ENCODE results near the gene MEF2A.

The MEF2A gene

GRCh38 chr15:99606646-99607045 is 40.9 kb downstream of the MEF2A start:
- no peak for DNase-seq (ENCODE audit: low read depth)

DNA sequence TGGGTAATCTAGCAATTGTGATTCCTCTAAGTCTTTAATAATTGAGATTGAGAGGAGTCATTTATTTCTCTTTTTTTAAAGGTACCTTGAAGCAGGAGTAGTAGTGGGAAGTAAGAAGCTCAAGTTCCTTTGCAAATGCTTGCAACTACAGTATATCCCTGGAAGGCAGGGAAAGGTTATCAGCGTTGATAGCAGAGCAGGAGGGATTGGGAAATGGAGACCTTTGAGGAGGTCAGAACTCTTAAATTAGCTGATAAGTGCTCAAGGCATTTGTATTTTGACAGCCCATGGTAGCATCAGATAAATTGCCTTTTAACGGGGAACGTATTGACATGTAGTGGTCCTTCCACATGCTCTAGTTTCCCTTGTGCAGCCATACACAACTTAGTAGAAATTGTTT is 47.7 kb downstream of the MEF2A start:
- no peak for DNase-seq (ENCODE audit: low read depth)

- DNase-seq (ENCODE audit: low read depth): no peak
Observed at GRCh38 chr15:99613887-99614647, 48.3 kb downstream of the MEF2A start.

- no peak for DNase-seq (ENCODE audit: low read depth)
Observed at GRCh38 chr15:99614749-99615288, 49.0 kb downstream of the MEF2A start.

DNA sequence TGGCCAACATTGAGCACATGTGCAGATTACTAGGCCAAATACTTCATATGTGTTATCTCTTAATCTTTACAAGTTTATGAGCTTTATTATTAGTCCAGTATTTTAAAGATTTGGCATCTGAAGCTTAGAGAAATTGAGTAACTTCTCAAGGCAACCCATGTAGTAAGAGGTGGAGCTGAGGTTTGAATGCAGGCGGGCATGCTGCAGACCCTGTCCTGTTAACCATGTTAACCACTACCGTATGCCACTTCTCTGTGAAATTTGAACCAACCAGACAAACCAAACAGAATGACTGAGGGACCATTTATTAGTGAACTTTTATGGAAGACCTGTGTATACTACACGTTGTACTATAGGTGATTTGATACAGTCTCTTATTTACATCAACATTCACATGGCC is 49.7 kb downstream of the MEF2A start:
- DNase-seq (ENCODE audit: low read depth): no peak

GRCh38 chr15:99616129-99616528 is 50.3 kb downstream of the MEF2A start:
- DNase-seq (ENCODE audit: low read depth): no peak

- DNase-seq (ENCODE audit: low read depth): no peak
Observed at GRCh38 chr15:99616773-99617342, 51.1 kb downstream of the MEF2A start.

- no peak for DNase-seq (ENCODE audit: low read depth)
Observed at GRCh38 chr15:99618941-99619411, 53.2 kb downstream of the MEF2A start.

DNA sequence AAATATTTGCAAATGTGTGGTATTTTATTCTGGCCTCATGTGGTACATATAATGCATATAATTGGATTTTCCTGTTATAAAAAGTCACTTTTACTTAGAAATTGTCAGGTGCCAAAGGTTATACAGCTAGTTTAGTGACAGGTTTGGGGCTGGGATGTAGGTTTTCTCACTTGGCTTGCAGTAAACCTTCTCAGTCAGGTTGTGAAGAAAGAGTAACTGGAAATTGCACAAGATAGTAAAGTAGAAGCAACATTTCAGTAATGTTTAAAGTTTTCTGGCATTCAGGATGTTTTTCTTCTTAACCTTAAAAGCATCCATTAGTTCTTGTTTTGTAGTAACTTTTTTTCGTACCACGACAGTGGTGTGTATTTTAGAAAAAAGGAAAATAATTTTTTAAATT is 53.9 kb downstream of the MEF2A start:
- DNase-seq (ENCODE audit: low read depth): no peak

GRCh38 chr15:99620178-99620577 is 54.4 kb downstream of the MEF2A start:
- DNase-seq (ENCODE audit: low read depth): no peak

DNA sequence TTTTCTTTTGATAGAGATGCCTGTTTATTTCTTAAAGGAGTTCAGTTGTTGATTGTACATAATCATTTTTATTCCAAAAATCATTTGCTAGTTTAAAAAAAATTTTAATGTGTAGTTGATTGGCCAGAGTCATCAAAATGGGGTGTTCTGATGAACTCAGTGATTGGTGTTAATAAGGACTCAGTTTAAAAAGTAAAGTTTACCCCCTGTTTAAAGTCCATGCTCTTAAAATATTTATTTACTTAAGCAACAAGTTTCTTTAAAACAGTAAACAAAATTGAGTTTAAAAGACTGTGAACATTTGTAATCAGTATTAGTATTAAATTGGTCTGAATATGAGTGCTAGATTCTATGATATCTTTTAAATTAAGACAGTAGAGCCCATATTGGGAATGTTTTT is 56.0 kb downstream of the MEF2A start:
- no peak for DNase-seq (ENCODE audit: low read depth)

- DNase-seq (ENCODE audit: low read depth): no peak
Observed at GRCh38 chr15:99628374-99629001, 62.7 kb downstream of the MEF2A start.

- DNase-seq (ENCODE audit: low read depth): no peak
Observed at GRCh38 chr15:99630607-99631131, 64.9 kb downstream of the MEF2A start.

DNA sequence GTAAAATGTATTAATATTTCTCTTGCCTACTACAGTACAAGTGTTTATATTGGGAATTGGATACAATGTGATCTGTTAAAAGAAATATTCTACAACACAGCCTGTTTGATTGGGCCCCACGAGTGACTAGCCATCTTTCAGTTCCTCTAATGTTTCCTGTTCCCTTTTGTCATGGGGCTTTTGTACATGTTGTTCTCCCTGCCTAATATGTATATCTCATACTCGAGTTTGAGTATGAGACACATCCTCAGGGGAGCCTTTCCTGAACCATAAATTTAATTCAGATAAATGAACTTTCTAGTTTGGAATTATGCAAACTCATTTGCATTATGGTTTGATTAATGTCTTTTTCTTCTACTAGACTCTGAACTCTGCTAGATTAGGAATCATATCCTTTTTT is 65.5 kb downstream of the MEF2A start:
- no peak for DNase-seq (ENCODE audit: low read depth)

- DNase-seq (ENCODE audit: low read depth): no peak
Observed at GRCh38 chr15:99632521-99632920, 66.7 kb downstream of the MEF2A start.

DNA sequence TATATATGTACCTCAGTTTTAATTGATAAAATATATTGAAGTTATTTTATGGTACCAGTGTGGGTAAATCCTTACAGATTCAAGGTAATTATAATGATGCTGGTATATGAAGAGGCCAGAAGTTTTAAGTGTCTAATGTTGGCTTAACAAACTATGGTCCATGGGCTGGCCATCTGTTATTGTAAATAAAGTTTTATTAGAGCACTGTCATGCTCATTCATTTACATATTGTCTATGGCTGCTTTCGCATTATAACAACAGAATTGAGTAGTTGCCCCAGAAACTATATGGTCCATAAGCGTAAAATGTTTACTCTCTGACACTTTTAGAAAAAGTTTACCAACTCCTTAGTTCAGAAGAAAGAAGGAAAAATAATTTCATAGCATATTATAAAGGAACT is 67.9 kb downstream of the MEF2A start:
- no peak for DNase-seq (ENCODE audit: low read depth)

DNA sequence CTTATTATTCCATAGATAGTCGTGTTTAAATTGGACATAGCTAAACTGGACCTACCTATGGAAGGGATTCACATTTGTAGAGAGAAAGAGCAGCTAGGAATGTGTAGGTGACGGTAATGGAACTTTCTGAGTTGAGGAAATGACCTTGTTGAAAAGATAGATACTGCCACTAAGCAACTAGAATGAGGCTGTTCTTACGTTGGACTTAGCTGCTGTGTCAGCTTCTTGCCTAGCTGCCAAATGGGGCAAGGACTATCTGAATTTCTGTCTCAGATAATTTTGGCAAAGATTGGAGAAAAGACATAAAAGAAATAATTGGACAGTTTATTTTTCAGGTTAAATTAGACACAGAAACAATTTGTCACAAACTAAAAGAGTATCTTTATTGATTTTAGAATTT is 68.8 kb downstream of the MEF2A start:
- DNase-seq (ENCODE audit: low read depth): no peak

DNA sequence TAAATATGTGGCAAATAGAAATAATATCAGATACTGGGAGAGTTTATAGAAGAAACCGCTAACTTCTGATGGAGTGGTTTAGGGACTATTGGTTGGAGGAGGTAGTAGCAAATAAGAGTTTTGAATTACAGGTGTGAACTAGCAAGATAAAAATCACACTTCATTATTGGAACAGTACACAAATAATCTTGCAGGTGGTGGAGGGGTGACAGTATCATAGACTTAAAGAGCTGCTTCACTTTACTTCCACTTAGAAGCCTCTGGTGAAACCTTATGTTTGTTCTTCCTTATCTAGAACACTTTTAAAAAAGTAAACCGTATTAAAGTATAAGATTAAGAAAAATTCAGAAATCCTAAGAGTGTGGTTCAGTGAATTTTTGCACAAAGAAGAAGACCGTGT is 69.4 kb downstream of the MEF2A start:
- no peak for DNase-seq (ENCODE audit: low read depth)

DNA sequence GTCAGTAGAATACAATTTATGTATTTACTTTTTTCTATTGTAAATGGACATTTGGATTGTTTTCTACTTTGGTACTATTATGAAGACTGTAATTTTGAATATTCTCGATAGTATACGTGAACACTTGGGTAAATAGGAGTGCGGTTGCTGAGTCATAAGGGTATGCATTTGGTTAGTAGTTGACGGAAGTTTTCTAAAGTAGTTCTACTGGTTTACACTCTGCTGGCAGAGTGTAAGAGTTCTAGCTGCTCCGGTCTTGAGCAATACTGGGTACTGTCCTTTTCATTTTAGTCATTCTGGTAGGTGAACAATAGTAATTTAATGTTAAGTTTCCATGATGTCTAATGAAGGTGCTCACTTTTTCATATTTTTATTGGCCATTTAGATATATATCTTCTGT is 70.0 kb downstream of the MEF2A start:
- no peak for DNase-seq (ENCODE audit: low read depth)

DNA sequence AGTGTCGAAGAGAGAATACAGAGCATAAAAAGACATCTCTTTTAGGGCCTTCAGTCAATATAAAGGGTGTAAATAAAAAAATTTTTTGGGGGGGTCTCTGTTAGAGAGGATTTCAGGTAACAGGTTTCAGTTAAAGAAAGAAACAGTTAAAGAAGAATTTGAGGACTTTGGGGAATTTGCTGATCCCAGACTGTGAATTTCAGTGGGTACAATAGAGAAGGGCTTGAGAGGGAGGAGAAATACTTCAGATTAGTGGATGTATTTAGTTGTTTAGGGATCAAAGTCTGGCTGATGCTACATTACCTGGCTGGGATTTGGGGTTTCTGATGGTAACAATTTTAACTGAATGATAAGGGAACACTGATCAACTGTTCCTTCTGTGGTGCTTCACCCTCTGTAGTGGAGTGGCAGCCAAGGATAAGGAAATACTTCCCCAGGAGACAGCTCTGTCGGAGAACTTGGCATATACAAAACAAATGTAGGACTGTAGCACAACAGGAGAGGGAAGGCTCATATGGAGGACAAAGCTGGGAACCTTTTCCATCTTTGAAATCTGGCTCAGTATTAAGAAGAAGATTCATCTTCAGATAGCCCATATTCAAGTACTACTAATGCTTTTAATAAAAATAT is 79.2 kb downstream of the MEF2A start:
- DNase-seq (ENCODE audit: low read depth): no peak

DNA sequence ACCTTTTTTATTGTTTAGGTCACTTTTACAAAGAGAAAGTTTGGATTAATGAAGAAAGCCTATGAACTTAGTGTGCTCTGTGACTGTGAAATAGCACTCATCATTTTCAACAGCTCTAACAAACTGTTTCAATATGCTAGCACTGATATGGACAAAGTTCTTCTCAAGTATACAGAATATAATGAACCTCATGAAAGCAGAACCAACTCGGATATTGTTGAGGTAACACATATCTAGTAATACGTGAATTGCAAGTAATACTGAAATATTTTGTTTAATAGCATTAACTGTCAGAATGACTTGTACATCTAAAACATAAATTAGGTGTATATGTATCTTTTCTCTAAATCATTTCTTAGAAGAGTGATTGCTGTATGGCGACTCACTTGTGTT is 79.8 kb downstream of the MEF2A start:
- DNase-seq (ENCODE audit: low read depth): no peak

DNA sequence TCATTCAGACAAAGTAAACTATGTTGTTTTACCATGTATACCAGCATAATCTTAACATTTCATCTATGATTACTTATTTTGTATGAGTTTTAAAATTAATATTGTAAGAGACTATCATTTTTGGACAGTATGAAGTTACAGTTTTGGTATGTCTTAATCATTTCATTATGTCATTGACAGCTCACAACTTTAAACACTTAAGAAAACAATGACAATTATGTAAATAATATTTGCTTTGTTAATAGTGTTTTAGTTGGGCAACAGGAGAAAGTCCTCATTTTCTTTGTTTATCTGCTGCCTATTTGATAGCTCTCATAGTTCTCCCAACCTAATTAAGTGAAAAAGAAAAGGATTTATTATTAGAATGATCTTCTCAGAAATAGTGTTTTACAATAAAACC is 80.2 kb downstream of the MEF2A start:
- DNase-seq (ENCODE audit: low read depth): no peak
